KOPT-K1 (cell line): ENCODE results near the gene PCDHA11.
"Not testable (repeated sequence)": the region's sequence is repeated elsewhere in the genome, so short reads cannot be mapped to it uniquely, and the experiment has no call there.

Experiments
- H3K27ac ChIP-seq: fragments of 200-600 bp; sonication (generic); 2 replicates; pipeline ENCODE4 v1.5.1; 2016; ENCODE audit warnings: antibody characterized with exemption, mild to moderate bottlenecking, low read depth, low read length; ENCODE audit not compliant: poor library complexity, severe bottlenecking
- H3K36me3 ChIP-seq: fragments of 200-600 bp; sonication (generic); 2 replicates; pipeline ENCODE4 v1.5.1; 2017; ENCODE audit warnings: antibody characterized with exemption, mild to moderate bottlenecking, low read length, moderate library complexity; ENCODE audit not compliant: insufficient read depth
- H3K9me3 ChIP-seq: fragments of 200-600 bp; sonication (generic); 2 replicates; pipeline ENCODE4 v1.5.1; 2017; ENCODE audit warnings: antibody characterized with exemption, low read length, mild to moderate bottlenecking; ENCODE audit not compliant: insufficient read depth, poor library complexity, severe bottlenecking

PCDHA11 gene

GRCh38 chr5:140868721-140869554 lies at the start of gene PCDHA11:
PCDHA11 (plus strand) TSS chr5:140868957; CDS start chr5:140869104, 147 bp downstream.
- Histone ChIP-seq H3K9me3 (no peaks in the 10 kb centered on the region), H3K27ac (no peak within 1 kb of the TSS), H3K36me3 (no peaks in the 10 kb centered on the region)

- H3K9me3 ChIP-seq, result no peaks in the 10 kb centered on the region
- H3K27ac ChIP-seq, result no peak within 1 kb of the TSS
- H3K36me3 ChIP-seq, result no peaks in the 10 kb centered on the region
Observed at GRCh38 chr5:140821375-140822280, 47.1 kb upstream of the PCDHA11 start, which contains the start of gene PCDHA5. PCDHA5 (plus strand) TSS chr5:140821613.

DNA sequence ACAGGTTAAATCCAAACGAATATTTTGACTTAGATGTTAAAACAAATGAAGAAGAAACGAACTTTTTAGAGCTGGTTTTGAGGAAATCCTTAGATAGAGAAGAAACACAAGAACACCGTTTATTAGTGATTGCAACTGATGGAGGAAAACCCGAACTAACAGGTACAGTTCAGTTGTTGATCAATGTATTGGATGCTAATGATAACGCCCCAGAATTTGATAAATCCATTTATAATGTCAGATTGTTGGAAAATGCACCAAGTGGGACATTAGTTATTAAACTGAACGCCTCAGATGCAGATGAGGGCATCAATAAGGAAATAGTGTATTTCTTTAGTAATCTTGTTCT lies 46.5 kb upstream of the PCDHA11 start:
- Histone ChIP-seq H3K9me3 (no peaks in the 10 kb centered on the region), H3K36me3 (no peaks in the 10 kb centered on the region), H3K27ac (no peak overlapping the region)

DNA sequence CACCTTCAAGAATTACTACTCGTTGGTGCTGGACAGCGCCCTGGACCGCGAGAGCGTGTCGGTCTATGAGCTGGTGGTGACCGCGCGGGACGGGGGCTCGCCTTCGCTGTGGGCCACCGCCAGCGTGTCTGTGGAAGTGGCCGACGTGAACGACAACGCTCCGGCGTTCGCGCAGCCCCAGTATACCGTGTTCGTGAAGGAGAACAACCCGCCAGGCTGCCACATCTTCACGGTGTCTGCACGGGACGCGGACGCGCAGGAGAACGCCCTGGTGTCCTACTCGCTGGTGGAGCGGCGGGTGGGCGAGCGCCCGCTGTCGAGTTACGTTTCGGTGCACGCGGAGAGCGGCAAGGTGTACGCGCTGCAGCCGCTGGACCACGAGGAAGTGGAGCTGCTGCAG lies 45.8 kb upstream of the PCDHA11 start:
- not testable (repeated sequence) for H3K9me3 ChIP-seq, H3K36me3 ChIP-seq

GRCh38 chr5:140823475-140823874 lies 45.3 kb upstream of the PCDHA11 start:
- no peak overlapping the region for H3K27ac ChIP-seq
- no peaks in the 10 kb centered on the region for H3K9me3 ChIP-seq
- no peaks in the 10 kb centered on the region for H3K36me3 ChIP-seq

More for the DNA sequence above, 45.8 kb upstream of the PCDHA11 start:
- not testable (repeated sequence) for H3K27ac ChIP-seq

- Histone ChIP-seq H3K36me3 (no peaks in the 10 kb centered on the region), H3K9me3 (no peaks in the 10 kb centered on the region), H3K27ac (no peak within 1 kb of the TSS)
Observed at GRCh38 chr5:140827704-140828361, 40.9 kb upstream of the PCDHA11 start, which contains the start of gene PCDHA6. PCDHA6 (plus strand) TSS chr5:140827960; CDS start chr5:140828092, 132 bp downstream.

- H3K36me3 ChIP-seq, result no peaks in the 10 kb centered on the region
- no peak overlapping the region for H3K27ac ChIP-seq
- H3K9me3 ChIP-seq, result no peaks in the 10 kb centered on the region
Observed at GRCh38 chr5:140828362-140828737, 40.4 kb upstream of the PCDHA11 start.

DNA sequence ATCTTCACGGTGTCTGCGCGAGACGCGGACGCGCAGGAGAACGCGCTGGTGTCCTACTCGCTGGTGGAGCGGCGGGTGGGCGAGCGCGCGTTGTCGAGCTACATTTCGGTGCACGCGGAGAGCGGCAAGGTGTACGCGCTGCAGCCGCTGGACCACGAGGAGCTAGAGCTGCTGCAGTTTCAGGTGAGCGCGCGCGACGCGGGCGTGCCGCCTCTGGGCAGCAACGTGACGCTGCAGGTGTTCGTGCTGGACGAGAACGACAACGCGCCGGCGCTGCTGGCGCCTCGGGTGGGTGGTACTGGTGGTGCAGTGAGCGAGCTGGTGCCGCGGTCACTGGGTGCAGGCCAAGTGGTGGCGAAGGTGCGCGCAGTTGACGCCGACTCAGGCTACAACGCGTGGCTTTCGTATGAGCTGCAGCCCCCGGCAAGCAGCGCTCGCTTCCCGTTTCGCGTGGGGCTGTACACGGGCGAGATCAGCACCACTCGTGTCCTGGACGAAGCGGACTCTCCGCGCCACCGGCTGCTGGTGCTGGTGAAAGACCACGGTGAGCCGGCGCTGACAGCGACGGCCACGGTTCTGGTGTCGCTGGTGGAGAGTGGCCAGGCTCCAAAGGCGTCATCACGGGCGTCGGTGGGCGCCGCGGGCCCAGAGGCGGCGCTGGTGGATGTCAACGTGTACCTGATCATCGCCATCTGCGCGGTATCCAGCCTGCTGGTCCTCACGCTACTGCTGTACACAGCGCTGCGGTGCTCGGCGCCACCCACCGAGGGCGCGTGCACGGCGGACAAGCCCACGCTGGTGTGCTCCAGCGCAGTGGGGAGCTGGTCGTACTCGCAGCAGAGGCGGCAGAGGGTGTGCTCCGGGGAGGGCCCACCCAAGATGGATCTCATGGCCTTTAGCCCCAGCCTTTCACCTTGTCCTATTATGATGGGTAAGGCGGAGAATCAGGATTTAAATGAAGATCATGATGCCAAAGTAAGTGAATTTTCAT lies 39.0 kb upstream of the PCDHA11 start:
- not testable (repeated sequence) for H3K9me3 ChIP-seq, H3K27ac ChIP-seq, H3K36me3 ChIP-seq

DNA sequence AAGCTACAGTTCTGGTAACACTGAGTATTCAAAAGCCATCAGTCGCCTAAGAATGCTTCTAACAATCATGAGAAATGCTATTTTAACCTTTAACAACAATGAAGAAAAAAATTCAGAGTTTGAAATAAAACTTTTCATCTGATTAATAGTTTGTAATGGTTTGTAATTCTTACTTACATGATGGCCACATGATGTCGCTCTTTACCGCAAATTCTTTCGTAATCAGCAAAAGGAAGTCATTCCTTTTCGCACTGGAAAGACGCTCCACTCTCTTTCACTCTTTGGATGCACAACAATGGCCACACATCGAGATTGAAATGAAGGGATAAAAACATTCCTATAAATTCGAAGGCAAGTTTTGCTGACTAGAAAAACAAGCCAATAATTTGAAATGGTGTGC lies 34.8 kb upstream of the PCDHA11 start, which contains the start of gene PCDHA7:
Gene PCDHA7 (plus strand): TSS at position 277 of the 400 bp plus-strand sequence. CDS start 115 bp downstream, at position 392.
- no peak within 1 kb of the TSS for H3K27ac ChIP-seq
- no peaks in the 10 kb centered on the region for H3K36me3 ChIP-seq
- H3K9me3 ChIP-seq, result no peaks in the 10 kb centered on the region

DNA sequence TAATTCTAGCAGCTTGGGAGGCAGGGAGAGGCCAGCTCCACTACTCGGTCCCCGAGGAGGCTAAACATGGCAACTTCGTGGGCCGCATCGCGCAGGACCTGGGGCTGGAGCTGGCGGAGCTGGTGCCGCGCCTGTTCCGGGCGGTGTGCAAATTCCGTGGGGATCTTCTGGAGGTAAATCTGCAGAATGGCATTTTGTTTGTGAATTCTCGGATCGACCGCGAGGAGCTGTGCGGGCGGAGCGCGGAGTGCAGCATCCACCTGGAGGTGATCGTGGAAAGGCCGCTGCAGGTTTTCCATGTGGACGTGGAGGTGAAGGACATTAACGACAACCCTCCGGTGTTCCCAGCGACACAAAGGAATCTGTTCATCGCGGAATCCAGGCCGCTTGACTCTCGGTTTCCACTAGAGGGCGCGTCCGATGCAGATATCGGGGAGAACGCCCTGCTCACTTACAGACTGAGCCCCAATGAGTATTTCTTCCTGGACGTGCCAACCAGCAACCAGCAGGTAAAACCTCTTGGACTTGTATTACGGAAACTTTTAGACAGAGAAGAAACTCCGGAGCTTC lies 34.2 kb upstream of the PCDHA11 start:
- H3K36me3 ChIP-seq, H3K9me3 ChIP-seq, H3K27ac ChIP-seq: not testable (repeated sequence)

GRCh38 chr5:140835622-140836510 lies 32.9 kb upstream of the PCDHA11 start:
- H3K36me3 ChIP-seq, result no peaks in the 10 kb centered on the region
- H3K9me3 ChIP-seq, result no peaks in the 10 kb centered on the region
- H3K27ac ChIP-seq, result no peak overlapping the region

- Histone ChIP-seq H3K36me3 (no peaks in the 10 kb centered on the region), H3K27ac (no peak within 1 kb of the TSS)
Observed at GRCh38 chr5:140840978-140841962, 27.5 kb upstream of the PCDHA11 start, which contains the start of gene PCDHA8. PCDHA8 (plus strand) TSS chr5:140841187; CDS start chr5:140841322, 135 bp downstream.

More at GRCh38 chr5:140840978-140841962, 27.5 kb upstream of the PCDHA11 start, which contains the start of gene PCDHA8:
- no peaks in the 10 kb centered on the region for H3K9me3 ChIP-seq
